ENCODE data around the gene PRDM16. TPM values are rescaled to one million over a fixed set of nuclear protein-coding genes. Genes with fewer than 3 reads are reported as not detected.

PRDM16 gene
- total and polyA plus RNA-seq, 2 experiments from 2014 or later: 41.8 to 55.8 TPM

DNA sequence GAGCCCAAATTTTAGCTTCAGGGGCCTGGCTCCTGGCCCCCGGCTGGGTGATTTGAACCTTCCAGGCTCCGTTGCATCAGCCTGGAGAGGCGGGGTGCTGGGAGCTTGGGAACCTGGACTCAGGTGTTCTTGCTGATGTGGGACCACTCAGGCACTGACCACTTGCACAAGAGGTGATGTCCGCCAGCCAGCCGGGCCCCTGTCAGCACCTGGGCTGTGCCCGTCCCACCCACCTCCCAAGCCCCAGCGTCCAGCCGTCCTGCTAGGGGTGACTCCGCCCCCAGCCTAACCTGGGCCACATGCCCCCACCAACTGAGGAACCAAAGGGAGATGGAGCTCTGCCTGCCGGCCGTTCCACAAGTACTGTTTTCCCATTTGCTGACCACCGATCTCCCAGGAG, 338.0 kb downstream of the PRDM16 start:
- no peaks in the 10 kb centered on the region for H3K27me3 ChIP-seq
- H3K36me3 ChIP-seq: peaks cover 21% of the 10 kb centered on the region
- TF ChIP-seq, protein P1, sequence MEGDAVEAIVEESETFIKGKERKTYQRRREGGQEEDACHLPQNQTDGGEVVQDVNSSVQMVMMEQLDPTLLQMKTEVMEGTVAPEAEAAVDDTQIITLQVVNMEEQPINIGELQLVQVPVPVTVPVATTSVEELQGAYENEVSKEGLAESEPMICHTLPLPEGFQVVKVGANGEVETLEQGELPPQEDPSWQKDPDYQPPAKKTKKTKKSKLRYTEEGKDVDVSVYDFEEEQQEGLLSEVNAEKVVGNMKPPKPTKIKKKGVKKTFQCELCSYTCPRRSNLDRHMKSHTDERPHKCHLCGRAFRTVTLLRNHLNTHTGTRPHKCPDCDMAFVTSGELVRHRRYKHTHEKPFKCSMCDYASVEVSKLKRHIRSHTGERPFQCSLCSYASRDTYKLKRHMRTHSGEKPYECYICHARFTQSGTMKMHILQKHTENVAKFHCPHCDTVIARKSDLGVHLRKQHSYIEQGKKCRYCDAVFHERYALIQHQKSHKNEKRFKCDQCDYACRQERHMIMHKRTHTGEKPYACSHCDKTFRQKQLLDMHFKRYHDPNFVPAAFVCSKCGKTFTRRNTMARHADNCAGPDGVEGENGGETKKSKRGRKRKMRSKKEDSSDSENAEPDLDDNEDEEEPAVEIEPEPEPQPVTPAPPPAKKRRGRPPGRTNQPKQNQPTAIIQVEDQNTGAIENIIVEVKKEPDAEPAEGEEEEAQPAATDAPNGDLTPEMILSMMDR (IDR thresholded peaks at IDR 0.05; ENCODE audit: low read depth, low read length): no peak
- no peaks in the 10 kb centered on the region for H3K4me1 ChIP-seq (ENCODE audit: low read depth)
- no peaks in the 10 kb centered on the region for H3K9me3 ChIP-seq (ENCODE audit: low read depth)
- no peak for DNase-seq (ENCODE audit: low read depth in 1 of 2, low spot score in 1 of 2)
- H3K4me3 ChIP-seq: no peak overlapping the region
- H3K27ac ChIP-seq: no peak overlapping the region

DNA sequence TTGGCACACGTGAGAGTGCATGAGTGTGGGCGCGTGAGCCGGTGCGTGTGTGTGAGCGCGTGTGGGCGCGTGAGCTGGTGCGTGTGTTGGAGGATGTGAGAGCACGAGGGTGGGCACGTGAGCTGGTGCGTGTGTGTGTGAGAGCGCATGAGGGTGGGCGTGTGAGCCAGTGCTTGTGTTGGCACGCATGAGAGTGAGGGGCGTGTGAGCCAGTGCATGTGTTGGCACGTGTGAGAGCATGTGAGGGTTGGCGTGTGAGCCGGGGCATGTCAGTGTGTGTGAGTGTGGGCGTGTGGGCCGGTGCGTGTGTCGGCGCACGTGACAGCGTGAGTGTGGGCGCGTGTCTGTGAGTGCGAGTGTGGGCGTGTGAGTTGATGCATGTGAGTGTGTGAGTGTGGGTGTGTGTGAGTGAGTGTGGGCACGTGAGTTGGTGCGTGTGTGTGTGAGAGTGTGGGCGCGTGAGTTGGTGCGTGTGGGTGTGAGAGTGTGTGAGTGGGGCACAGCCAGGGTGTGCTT, 339.8 kb downstream of the PRDM16 start:
- Histone ChIP-seq H3K4me1 (ENCODE audit: low read depth) (no peaks in the 10 kb centered on the region), H3K36me3 (peaks cover 24% of the 10 kb centered on the region), H3K27ac (no peak overlapping the region), H3K9me3 (ENCODE audit: low read depth) (no peaks in the 10 kb centered on the region), H3K4me3 (no peak overlapping the region), H3K27me3 (no peaks in the 10 kb centered on the region)
- DNase-seq (ENCODE audit: low read depth in 1 of 2, low spot score in 1 of 2): no peak
- TF ChIP-seq, protein P1 (IDR thresholded peaks at IDR 0.05; ENCODE audit: low read depth, low read length): no peak

DNA sequence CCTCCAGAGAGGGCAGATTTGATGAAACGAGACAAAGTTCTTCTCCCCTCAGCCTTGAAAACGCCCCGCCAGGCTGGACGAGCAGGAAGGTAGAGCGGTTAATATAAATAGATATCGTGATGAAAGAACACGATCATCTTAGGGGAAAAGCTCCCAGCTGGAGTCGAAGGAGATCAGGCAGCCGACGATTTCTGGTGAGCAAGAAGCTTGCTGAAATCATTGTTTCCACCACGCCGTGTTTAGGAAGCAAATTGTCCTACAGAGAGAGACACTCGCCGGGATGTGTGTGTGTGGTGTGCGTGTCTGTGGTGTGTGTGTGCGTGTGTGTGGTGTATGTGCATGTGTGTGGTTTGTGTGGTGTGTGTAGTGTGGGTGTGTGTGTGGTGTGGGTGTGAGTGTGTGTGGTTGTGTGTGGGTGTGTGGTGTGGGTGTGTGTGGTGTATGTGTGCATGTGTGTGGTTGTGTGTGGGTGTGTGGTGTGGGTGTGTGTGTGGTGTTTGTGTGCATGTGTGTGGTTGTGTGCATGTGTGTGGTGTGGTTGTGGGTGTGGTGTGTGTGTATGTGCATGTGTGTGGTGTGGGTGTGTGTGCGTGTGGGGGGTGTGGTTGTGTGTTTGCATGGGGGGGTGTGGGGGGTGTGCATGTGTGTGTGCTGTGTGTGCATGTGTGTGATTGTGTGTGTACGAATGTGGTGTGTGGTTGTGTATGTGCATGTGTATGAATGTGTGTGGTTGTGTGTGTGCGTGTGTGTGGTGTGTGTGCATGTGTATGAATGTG, 340.6 kb downstream of the PRDM16 start:
- TF ChIP-seq, protein P1 (IDR thresholded peaks at IDR 0.05; ENCODE audit: low read depth, low read length): no peak
- Histone ChIP-seq H3K27me3 (no peaks in the 10 kb centered on the region), H3K9me3 (ENCODE audit: low read depth) (no peaks in the 10 kb centered on the region)

DNA sequence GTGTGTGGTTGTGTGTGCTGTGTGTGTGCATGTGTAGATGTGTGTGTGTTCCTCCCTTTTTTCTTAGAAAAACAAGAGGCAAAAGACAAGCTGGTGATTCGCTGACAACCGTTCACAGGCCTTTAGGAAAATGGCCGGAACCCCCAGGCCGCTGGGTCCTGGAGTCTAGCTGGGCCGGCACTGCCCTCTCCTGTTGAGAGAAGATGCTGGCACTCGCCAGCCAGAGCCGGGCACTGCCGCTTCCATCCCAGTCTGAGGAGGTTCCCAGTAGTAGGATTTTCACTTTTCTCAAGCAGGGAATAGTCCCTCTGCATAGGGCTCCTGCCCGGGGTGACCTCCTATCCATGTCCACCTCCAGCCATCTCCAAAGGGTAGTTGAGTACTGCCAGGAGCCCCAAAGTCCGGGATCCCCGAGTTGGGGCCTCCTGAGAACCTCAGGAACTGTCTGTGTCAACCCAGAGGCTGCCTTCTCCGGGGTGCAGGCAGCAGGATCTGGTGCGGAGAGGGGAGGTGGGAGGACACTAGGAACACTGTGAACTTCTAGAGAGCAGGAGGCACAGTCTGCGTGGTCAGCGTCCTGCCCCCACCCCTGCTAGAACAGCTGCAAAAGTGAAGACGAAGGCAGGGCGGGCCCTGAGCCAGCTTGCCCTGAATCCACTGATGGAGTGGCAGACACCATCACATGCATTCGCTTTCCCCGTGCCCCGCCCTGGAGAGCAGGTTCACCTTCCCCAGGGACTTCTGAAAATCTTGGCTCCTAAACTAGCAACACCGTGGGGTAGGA, 341.3 kb downstream of the PRDM16 start:
- Histone ChIP-seq H3K36me3 (peaks cover 14% of the 10 kb centered on the region), H3K9me3 (ENCODE audit: low read depth) (no peaks in the 10 kb centered on the region), H3K27ac (peak overlapping the region; percentile 57), H3K4me1 (ENCODE audit: low read depth) (no peaks in the 10 kb centered on the region), H3K4me3 (no peak overlapping the region), H3K27me3 (no peaks in the 10 kb centered on the region)
- TF ChIP-seq, protein P1 (IDR thresholded peaks at IDR 0.05; ENCODE audit: low read depth, low read length): peak; percentile 58
- DNase-seq (ENCODE audit: low read depth in 1 of 2, low spot score in 1 of 2): peak; percentile 57 to 77

More for the DNA sequence above, 340.6 kb downstream of the PRDM16 start:
- Histone ChIP-seq H3K27ac (peak overlapping the region; percentile 57), H3K4me3 (no peak overlapping the region), H3K36me3 (peaks cover 21% of the 10 kb centered on the region), H3K4me1 (ENCODE audit: low read depth) (no peaks in the 10 kb centered on the region)
- DNase-seq (ENCODE audit: low read depth in 1 of 2, low spot score in 1 of 2): no peak

DNA sequence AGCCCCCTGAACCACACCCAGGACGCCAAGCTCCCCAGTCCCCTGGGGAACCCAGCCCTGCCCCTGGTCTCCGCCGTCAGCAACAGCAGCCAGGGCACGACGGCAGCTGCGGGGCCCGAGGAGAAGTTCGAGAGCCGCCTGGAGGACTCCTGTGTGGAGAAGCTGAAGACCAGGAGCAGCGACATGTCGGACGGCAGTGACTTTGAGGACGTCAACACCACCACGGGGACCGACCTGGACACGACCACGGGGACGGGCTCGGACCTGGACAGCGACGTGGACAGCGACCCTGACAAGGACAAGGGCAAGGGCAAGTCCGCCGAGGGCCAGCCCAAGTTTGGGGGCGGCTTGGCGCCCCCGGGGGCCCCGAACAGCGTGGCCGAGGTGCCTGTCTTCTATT, 342.8 kb downstream of the PRDM16 start:
- no peaks in the 10 kb centered on the region for H3K4me1 ChIP-seq (ENCODE audit: low read depth)
- DNase-seq (ENCODE audit: low read depth in 1 of 2, low spot score in 1 of 2): no peak
- TF ChIP-seq, protein P1 (IDR thresholded peaks at IDR 0.05; ENCODE audit: low read depth, low read length): no peak
- no peaks in the 10 kb centered on the region for H3K9me3 ChIP-seq (ENCODE audit: low read depth)
- no peak overlapping the region for H3K4me3 ChIP-seq
- no peaks in the 10 kb centered on the region for H3K27me3 ChIP-seq
- H3K36me3 ChIP-seq: peaks cover 8% of the 10 kb centered on the region
- H3K27ac ChIP-seq: no peak overlapping the region

Data from cardiac muscle cell (in vitro differentiated cells and primary cell).